Small intestine (tissue), 7 donors: Measurements from ENCODE around the gene BSND. TPM values are rescaled to one million over a fixed set of nuclear protein-coding genes. Genes with fewer than 3 reads are reported as not detected.

Source experiments
- DNase-seq, 2 donors: peaks; one replicate each; pipeline versions ENCODE4 v3.0.0 to v3.0.0-alpha.2; 2013
- FAIRE-seq: peaks from 2 replicates; lab custom pipeline; 2012; peaks lifted over from hg19 to GRCh38; lab: Jason Lieb, UNC
- H3K27ac ChIP-seq, 3 donors: one replicate each; pipeline ENCODE4 v1.5.1; 2013; ENCODE audit warnings: low read length in 2 of 3, mild to moderate bottlenecking in 2 of 3, control low read depth in 1 of 3, inconsistent platforms in 1 of 3, low read depth in 1 of 3, moderate library complexity in 1 of 3
- H3K27me3 ChIP-seq, 3 donors: one replicate each; pipeline ENCODE4 v1.6.1; 2013; ENCODE audit warnings: low read length in 3 of 3, inconsistent platforms in 1 of 3; ENCODE audit not compliant: control insufficient read depth in 3 of 3, insufficient read depth in 3 of 3
- H3K36me3 ChIP-seq, 3 donors: one replicate each; pipeline ENCODE4 v1.6.1; 2013; ENCODE audit warnings: low read length in 3 of 3, inconsistent platforms in 1 of 3, low read depth in 1 of 3, mild to moderate bottlenecking in 1 of 3, moderate library complexity in 1 of 3; ENCODE audit not compliant: control insufficient read depth in 3 of 3, insufficient read depth in 2 of 3
- H3K4me1 ChIP-seq, 3 donors: one replicate each; pipeline ENCODE4 v1.6.1; 2013; ENCODE audit warnings: low read length in 2 of 3, inconsistent platforms in 1 of 3, low read depth in 1 of 3, mild to moderate bottlenecking in 1 of 3, moderate library complexity in 1 of 3; ENCODE audit not compliant: control insufficient read depth in 3 of 3, insufficient read depth in 2 of 3
- H3K4me3 ChIP-seq, 3 donors: one replicate each; pipeline ENCODE4 v1.5.1; 2013; ENCODE audit warnings: low read length in 3 of 3, control low read depth in 1 of 3, inconsistent platforms in 1 of 3, low read depth in 1 of 3, mild to moderate bottlenecking in 1 of 3, moderate library complexity in 1 of 3
- H3K9me3 ChIP-seq, 2 donors: one replicate each; pipeline ENCODE4 v1.6.1; 2013; ENCODE audit warnings: low read depth in 1 of 2, low read length in 1 of 2; ENCODE audit not compliant: control insufficient read depth in 2 of 2, insufficient read depth in 1 of 2
- WGBS, 3 donors: extraction: QIAGEN DNeasy Blood & Tissue Kit; methylation state at CpG; one replicate each; pipeline ENCODE4 v1.1.7; 2013; 5-methylcytosine and 5-hydroxymethylcytosine counted together
- polyA plus RNA-seq, 4 donors: library from polyadenylated mRNA; stranded (reverse) in 3 of 4; unstranded in 1 of 4; fragments of 200-250 nt in 3 of 4; fragments of 120-200 nt in 1 of 4; gene quantifications; one replicate each; pipeline versions ENCODE4 v1.2.1 to v1.2.3, GENCODE V29; 2013
- donor health status: healthy with polysubstance abuse.
- donor health status: control.
- donor health status: control.
- donor health status: Bipolar disorder and iron deficiency.
- donor health status: healthy.

Gene BSND
- polyA plus RNA-seq, 4 donors = 0.01 TPM; not detected in 2

GRCh38 chr1:55038552-55038838 lies 39.8 kb downstream of the BSND start:
- 55 to 85% (median 74%) methylated on average over 3 of the region's 3 CpGs for WGBS, 3 donors
- no peak for FAIRE-seq
- Histone ChIP-seq H3K27me3 (peaks cover 0 to 32% (median 8%) of the 10 kb centered on the region in 3 donors), H3K27ac (no peak overlapping the region), H3K36me3 (no peaks in the 10 kb centered on the region), H3K9me3 (no peaks in the 10 kb centered on the region), H3K4me1 (peaks cover 0 to 21% (median 0%) of the 10 kb centered on the region in 3 donors), H3K4me3 (no peak overlapping the region)
- peak in 1 of 2 donors; percentile 15 for DNase-seq

GRCh38 chr1:55038974-55039341 lies 40.2 kb downstream of the BSND start:
- no peaks in the 10 kb centered on the region for H3K9me3 ChIP-seq
- no peaks in the 10 kb centered on the region for H3K36me3 ChIP-seq
- DNase-seq (no peak), FAIRE-seq (no peak)
- WGBS, 3 donors = 34 to 35% (median 34%) methylated on average over 9 of the region's 9 CpGs
- H3K27ac ChIP-seq = peak overlapping the region in 1 of 3 donors; percentile 19
- H3K27me3 ChIP-seq = peaks cover 0 to 32% (median 8%) of the 10 kb centered on the region in 3 donors
- H3K4me1 ChIP-seq = peaks cover 0 to 21% (median 0%) of the 10 kb centered on the region in 3 donors
- no peak overlapping the region for H3K4me3 ChIP-seq

- H3K4me1 ChIP-seq = peaks cover 0 to 21% (median 0%) of the 10 kb centered on the region in 3 donors
- peak; percentile 72 to 74 for DNase-seq
- WGBS, 3 donors = 1 to 2% (median 2%) methylated on average over 59 to 67 of the region's 67 CpGs
- H3K9me3 ChIP-seq = no peaks in the 10 kb centered on the region
- FAIRE-seq = no peak
- H3K4me3 ChIP-seq = peak within 1 kb of the TSS; percentile 22 to 38 (median 27)
- peaks cover 0 to 32% (median 8%) of the 10 kb centered on the region in 3 donors for H3K27me3 ChIP-seq
- peak within 1 kb of the TSS in 1 of 3 donors; percentile 19 for H3K27ac ChIP-seq
- H3K36me3 ChIP-seq = no peaks in the 10 kb centered on the region
These were observed 40.8 kb downstream of the BSND start, which contains the start of gene PCSK9 for GRCh38 chr1:55039342-55040082. Gene PCSK9 (plus strand): TSS chr1:55039548. CDS start chr1:55039838, 290 bp downstream.

GRCh38 chr1:55040083-55040932 lies 41.6 kb downstream of the BSND start:
- Histone ChIP-seq H3K9me3 (no peaks in the 10 kb centered on the region), H3K36me3 (peaks cover 0 to under 1% (median 0%) of the 10 kb centered on the region in 3 donors), H3K4me3 (peak overlapping the region; percentile 22 to 38 (median 27)), H3K27me3 (peaks cover 0 to 32% (median 8%) of the 10 kb centered on the region in 3 donors), H3K4me1 (peaks cover 0 to 21% (median 0%) of the 10 kb centered on the region in 3 donors), H3K27ac (peak overlapping the region in 1 of 3 donors; percentile 9)
- FAIRE-seq (no peak), DNase-seq (peak; percentile 22 to 49)
- 5 to 17% (median 7%) methylated on average over 47 to 49 of the region's 49 CpGs for WGBS, 3 donors

GRCh38 chr1:55040933-55041494 lies 42.3 kb downstream of the BSND start:
- 27 to 55% (median 27%) methylated on average over 5 of the region's 5 CpGs for WGBS, 3 donors
- H3K4me1 ChIP-seq = peaks cover 0 to 21% (median 0%) of the 10 kb centered on the region in 3 donors
- peaks cover 0 to 2% (median 0%) of the 10 kb centered on the region in 3 donors for H3K36me3 ChIP-seq
- H3K4me3 ChIP-seq = peak overlapping the region; percentile 5 to 27 (median 26)
- peaks cover 0 to 32% (median 8%) of the 10 kb centered on the region in 3 donors for H3K27me3 ChIP-seq
- no peaks in the 10 kb centered on the region for H3K9me3 ChIP-seq
- DNase-seq = peak in 1 of 2 donors; percentile 17
- no peak overlapping the region for H3K27ac ChIP-seq
- FAIRE-seq = no peak

- DNase-seq (no peak), FAIRE-seq (no peak)
- 72 to 98% (median 84%) methylated on average over 3 of the region's 3 CpGs for WGBS, 3 donors
These were observed 42.9 kb downstream of the BSND start for GRCh38 chr1:55041613-55042012.

GRCh38 chr1:55043011-55043410 lies 44.3 kb downstream of the BSND start:
- Histone ChIP-seq H3K4me1 (peaks cover 0 to 21% (median 0%) of the 10 kb centered on the region in 3 donors), H3K4me3 (no peak overlapping the region), H3K9me3 (no peaks in the 10 kb centered on the region), H3K36me3 (peaks cover 0 to 4% (median 0%) of the 10 kb centered on the region in 3 donors), H3K27me3 (peaks cover 0 to 32% (median 6%) of the 10 kb centered on the region in 3 donors), H3K27ac (no peak overlapping the region)
- WGBS, 3 donors = 88 to 96% (median 89%) methylated on average over 2 of the region's 2 CpGs
- no peak for DNase-seq
- FAIRE-seq = no peak

More at GRCh38 chr1:55041613-55042012, 42.9 kb downstream of the BSND start:
- Histone ChIP-seq H3K4me3 (no peak overlapping the region), H3K4me1 (peaks cover 0 to 21% (median 0%) of the 10 kb centered on the region in 3 donors), H3K27me3 (peaks cover 0 to 32% (median 8%) of the 10 kb centered on the region in 3 donors), H3K36me3 (peaks cover 0 to 3% (median 0%) of the 10 kb centered on the region in 3 donors), H3K27ac (no peak overlapping the region), H3K9me3 (no peaks in the 10 kb centered on the region)

GRCh38 chr1:55043726-55044125 lies 45.0 kb downstream of the BSND start:
- FAIRE-seq = no peak
- H3K9me3 ChIP-seq = no peaks in the 10 kb centered on the region
- DNase-seq = no peak
- H3K36me3 ChIP-seq = peaks cover 0 to 4% (median 0%) of the 10 kb centered on the region in 3 donors
- no peak overlapping the region for H3K27ac ChIP-seq
- 92 to 97% (median 95%) methylated on average over 9 of the region's 9 CpGs for WGBS, 3 donors
- peaks cover 0 to 31% (median 6%) of the 10 kb centered on the region in 3 donors for H3K27me3 ChIP-seq
- H3K4me3 ChIP-seq = no peak overlapping the region
- H3K4me1 ChIP-seq = peaks cover 0 to 21% (median 0%) of the 10 kb centered on the region in 3 donors
